Jurkat, Clone E6-1 (cell line): ENCODE measurements around the gene MIER1.
"Not testable (repeated sequence)": the region's sequence is repeated elsewhere in the genome, so short reads cannot be mapped to it uniquely, and the experiment has no call there.

Experiments
- DNase-seq: peaks from one replicate; pipeline ENCODE4 v3.0.0-alpha.2; 2011; ENCODE audit warnings: low read depth, low spot score
- H3K4me3 ChIP-seq: 2 replicates; pipeline ENCODE4 v1.5.1; 2011; ENCODE audit warnings: mild to moderate bottlenecking, low read length, control low read depth, moderate library complexity

The MIER1 gene

DNA sequence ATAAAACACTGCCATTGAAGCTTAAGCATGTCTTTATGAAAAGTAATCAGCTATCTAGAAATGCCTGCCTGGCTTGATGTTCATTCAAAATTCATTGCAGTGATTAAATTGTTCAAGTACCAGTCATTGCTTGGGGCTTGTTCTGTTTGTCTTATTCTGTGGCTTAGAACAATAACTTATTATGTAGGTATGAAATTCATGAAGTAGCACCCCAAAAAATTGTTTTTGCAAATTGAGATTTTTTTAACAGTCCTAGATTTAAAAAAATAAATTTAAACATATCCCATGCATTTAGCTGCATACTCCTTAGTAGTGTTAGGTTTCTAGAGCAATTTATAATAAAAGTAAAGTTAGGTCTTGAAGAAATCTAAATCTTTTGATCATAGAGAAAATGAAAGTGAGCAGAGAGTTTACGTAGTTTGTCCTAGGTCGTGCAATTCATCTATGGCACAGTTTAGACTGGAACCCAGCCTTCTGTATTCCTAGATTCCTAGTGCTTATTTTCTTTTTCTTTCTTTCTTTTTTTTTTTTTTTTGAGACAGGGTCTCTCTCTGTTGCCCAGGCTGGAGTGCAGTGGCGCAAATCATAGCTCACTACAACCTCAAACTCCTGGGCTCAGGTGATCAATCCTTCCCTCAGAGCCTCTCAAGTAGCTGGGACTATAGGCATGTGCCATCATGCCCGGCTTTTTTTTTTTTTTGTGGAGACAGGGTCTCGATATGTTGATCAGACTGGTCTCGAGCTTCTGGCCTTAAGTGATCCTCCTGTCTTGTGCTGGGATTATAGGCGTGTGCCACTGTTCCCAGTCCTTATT, 9.3 kb downstream of the MIER1 start:
- no peak for DNase-seq

GRCh38 chr1:66937529-66938234, 12.9 kb downstream of the MIER1 start:
- DNase-seq: no peak
- no peak overlapping the region for H3K4me3 ChIP-seq

More for the DNA sequence above, 9.3 kb downstream of the MIER1 start:
- H3K4me3 ChIP-seq: peak overlapping the region; percentile 26

- no peak overlapping the region for H3K4me3 ChIP-seq
- DNase-seq: no peak
Measured at GRCh38 chr1:66938613-66939012, 13.8 kb downstream of the MIER1 start.

- no peak for DNase-seq
Measured at GRCh38 chr1:66940981-66941380, 16.2 kb downstream of the MIER1 start.

DNA sequence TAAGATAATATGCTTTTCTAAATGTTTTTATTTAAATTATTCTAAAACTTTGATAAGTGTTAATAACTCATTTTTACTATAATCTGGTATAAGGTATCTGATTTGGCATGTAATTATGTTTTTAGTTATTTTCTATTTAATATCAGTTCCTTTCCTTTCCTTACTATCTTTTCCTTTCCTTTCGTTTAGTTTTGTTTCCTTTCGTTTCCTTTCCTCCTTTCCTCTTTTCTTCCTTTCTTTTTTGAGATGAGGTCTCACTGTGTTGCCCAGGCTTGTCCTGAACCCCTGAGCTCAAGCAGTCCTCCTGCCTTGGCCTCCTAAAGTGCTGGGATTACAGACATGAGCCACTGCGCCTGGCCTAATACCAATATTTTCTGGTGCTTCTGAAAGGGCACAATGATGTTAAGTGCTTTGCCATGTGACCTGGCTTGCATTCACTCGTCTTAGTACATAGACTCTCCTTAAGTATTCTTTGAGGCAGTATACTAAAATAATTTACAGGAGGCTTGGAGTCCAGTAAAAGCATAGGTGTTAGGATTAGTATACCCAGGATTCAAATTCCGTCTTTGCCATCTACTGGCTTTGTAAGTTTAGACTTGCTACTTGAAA, 18.7 kb downstream of the MIER1 start:
- no peak for DNase-seq
- H3K4me3 ChIP-seq: no peak overlapping the region

More at GRCh38 chr1:66940981-66941380, 16.2 kb downstream of the MIER1 start:
- no peak overlapping the region for H3K4me3 ChIP-seq

- H3K4me3 ChIP-seq: no peak overlapping the region
- no peak for DNase-seq
Measured at GRCh38 chr1:66944330-66945274, 19.8 kb downstream of the MIER1 start.

DNA sequence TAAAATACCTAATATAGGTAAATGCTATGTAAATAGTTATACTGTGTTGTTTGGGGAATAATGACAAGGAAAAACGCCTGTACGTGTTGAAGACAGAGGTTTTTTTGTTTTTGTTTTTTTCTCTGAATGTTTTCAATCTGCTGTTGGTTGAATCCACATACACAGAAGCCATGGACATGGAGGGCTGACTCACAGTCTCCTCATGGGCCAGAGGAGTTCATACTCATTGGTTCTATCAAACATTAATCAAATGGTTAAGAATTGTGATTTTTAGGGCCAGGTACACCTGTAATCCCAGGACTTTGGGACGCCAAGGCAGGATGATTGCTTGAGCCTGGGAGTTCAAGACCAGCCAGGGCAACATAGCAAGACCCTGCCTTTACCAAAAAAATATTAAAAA, 20.5 kb downstream of the MIER1 start:
- no peak overlapping the region for H3K4me3 ChIP-seq
- DNase-seq: no peak

DNA sequence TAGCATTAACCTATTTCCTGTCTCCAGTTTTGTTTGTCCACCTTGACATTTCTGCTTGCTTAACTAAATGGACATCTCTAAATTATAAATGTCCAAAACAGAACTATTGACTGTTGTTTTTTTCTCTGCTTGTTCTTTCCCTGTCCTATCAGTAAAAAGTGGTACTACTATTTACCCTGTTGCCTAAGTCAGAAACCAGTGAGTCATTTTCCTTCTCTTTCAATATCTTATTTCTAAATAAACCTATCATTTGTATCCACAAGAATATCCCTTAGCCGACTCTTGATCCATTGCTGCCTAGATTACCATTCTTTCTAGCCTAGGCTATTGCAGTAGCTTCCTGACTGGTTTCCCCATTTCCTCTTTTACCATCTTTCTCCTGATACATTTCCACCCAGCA, 22.5 kb downstream of the MIER1 start:
- H3K4me3 ChIP-seq: no peak overlapping the region

DNA sequence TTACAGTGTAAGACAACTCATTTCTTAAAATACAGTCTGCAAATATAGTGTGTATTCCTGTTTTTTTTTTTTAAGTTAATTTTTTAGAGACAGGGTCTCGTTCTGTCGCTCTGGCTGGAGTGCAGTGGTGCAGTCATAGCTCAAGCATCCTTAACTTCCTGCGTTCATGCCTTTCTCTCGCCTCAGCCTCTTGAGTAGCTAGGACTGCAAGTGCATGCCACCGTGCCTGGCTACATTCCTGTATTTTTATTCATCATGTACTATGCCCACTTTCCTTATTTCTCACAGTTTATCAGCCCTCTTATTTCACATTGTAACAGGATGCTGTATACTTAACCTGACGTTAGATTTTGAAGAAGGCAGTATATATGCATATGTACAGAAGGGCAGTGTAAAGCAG, 26.7 kb downstream of the MIER1 start:
- no peak for DNase-seq
- H3K4me3 ChIP-seq: no peak overlapping the region

More for the DNA sequence above, 22.5 kb downstream of the MIER1 start:
- no peak for DNase-seq

DNA sequence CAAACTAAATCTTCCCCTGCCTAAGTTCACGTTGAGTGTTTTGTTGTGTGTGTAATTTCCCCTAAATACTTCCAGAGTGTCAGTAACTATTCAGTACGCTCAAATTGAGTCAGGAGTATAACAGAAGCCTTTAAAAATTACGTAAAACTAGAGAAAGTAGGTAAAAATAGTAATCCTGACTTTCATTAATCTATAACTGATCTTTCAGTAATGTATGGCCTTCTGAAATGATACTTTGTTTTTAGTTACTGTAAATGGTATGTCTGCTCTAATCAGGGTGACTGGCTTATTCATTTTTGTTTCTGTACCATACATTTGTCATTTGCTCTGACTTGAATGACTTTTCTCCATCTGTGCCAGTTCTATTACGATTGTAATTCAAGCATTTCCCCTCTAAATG, 29.4 kb downstream of the MIER1 start:
- no peak for DNase-seq
- no peak overlapping the region for H3K4me3 ChIP-seq

- no peak for DNase-seq
- no peak overlapping the region for H3K4me3 ChIP-seq
Measured at GRCh38 chr1:66957938-66958337, 33.1 kb downstream of the MIER1 start.

DNA sequence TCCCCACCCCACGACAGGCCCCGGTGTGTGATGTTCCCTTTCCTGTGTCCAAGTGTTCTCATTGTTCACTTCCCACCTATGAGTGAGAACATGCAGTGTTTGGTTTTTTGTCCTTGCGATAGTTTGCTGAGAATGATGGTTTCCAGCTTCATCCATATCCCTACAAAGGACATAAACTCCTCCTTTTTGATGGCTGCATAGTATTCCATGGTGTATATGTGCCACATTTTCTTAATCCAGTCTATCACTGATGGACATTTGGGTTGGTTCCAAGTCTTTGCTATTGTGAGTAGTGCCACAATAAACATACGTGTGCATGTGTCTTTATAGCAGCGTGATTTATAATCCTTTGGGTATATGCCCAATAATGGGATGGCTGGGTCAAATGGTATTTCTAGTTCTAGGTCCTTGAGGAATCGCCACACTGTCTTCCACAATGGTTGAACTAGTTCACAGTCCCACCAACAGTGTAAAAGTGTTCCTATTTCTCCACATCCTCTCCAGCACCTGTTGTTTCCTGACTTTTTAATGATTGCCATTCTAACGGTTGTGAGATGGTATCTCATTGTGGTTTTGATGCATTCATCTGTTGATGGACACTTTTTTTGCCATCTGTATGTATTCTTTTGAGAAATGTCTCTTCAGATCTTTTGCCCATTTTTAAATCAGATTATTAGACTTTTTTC, 41.5 kb downstream of the MIER1 start:
- peak; percentile 42 for DNase-seq
- H3K4me3 ChIP-seq: not testable (repeated sequence)

- DNase-seq: no peak
- H3K4me3 ChIP-seq: no peak overlapping the region
Measured at GRCh38 chr1:66968574-66968973, 43.8 kb downstream of the MIER1 start.

GRCh38 chr1:66978201-66978600, 53.4 kb downstream of the MIER1 start:
- H3K4me3 ChIP-seq: no peak overlapping the region
- DNase-seq: no peak

DNA sequence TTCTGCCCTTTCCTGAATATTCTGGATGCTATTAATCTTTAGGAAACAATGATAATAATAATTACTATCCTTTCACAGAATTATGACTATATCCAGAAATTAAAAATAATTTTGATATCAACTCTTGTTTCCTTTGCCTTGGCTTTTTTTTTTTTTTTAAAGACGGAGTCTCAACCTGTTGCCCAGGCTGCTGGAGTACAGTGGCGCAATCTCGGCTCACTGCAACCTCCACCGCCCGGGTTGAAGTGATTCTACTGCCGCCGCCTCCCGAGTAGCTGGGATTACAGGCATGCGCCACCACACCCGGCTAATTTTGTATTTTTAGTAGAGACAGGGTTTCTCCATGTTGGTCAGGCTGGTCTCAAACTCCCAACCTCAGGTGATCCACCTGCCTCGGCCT, 54.8 kb downstream of the MIER1 start:
- H3K4me3 ChIP-seq, DNase-seq: not testable (repeated sequence)

DNA sequence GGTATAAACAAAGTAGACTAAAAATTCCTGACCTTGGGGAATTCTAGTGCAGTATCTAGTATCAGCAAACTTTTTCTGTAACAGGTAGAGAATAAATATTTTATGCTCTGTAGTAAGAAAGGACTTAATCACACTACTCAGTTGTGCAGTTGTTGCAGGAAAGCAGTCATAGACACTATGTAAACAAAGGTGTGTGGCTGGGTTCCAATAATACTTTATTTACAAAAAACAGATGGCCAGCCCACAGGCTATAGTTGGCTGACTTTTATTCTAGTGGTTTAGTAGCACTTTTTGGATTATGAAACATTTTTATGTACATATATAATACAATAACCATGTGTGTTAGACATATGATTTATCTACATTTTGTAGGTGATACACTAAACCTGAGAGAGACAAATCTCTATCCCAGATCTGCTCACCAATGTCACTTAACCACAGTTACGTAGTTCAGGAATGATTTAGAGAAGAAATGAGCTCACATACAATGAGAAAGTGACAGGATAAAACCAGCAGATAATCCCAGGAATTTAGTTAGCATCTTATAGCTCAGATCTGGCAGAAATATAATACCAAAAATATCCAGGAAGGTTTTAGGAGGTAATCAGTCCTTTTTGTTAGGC, 56.1 kb downstream of the MIER1 start:
- peak overlapping the region; percentile 56 for H3K4me3 ChIP-seq
- no peak for DNase-seq

DNA sequence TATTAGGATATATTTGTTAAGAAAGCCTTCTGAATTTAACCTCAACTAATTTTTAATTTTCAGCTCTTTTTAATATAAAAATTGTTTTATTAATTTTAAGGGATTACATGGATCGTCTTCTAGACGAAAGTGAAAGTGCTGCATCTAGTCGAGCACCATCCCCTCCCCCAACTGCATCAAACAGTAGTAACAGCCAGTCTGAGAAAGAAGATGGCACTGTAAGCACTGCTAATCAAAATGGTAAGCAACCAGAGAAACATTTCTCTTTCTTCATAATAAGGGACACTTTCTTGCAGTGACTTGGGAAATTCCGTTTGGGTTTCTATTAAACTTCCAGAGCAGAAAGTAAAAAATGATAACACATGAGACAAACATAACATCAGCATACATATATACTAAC, 56.9 kb downstream of the MIER1 start:
- peak; percentile 78 for DNase-seq
- peak overlapping the region; percentile 56 for H3K4me3 ChIP-seq

- no peak overlapping the region for H3K4me3 ChIP-seq
- no peak for DNase-seq
Measured at GRCh38 chr1:66982561-66983260, 57.9 kb downstream of the MIER1 start.
